ENCODE data around the gene SPACA7.

SPACA7 gene

GRCh38 chr13:112376050-112376681, at the start of gene SPACA7:
TSS of gene SPACA7 (plus strand) at chr13:112376355. CDS start at chr13:112376386, 31 bp downstream.
- no peak for DNase-seq

GRCh38 chr13:112326821-112327370, 49.3 kb upstream of the SPACA7 start:
- DNase-seq, result no peak

GRCh38 chr13:112328936-112329335, 47.2 kb upstream of the SPACA7 start:
- no peak for DNase-seq

- no peak for DNase-seq
These were observed 46.8 kb upstream of the SPACA7 start for GRCh38 chr13:112329376-112329775.

- DNase-seq, result no peak
These were observed 46.1 kb upstream of the SPACA7 start for GRCh38 chr13:112330066-112330465.

GRCh38 chr13:112330479-112331381, 45.4 kb upstream of the SPACA7 start:
- DNase-seq, result no peak

- DNase-seq, result no peak
These were observed 44.5 kb upstream of the SPACA7 start for GRCh38 chr13:112331675-112332074.

GRCh38 chr13:112332727-112333126, 43.4 kb upstream of the SPACA7 start:
- DNase-seq, result no peak

- no peak for DNase-seq
These were observed 42.2 kb upstream of the SPACA7 start for GRCh38 chr13:112333756-112334543.

GRCh38 chr13:112335135-112335534, 41.0 kb upstream of the SPACA7 start:
- no peak for DNase-seq

- no peak for DNase-seq
These were observed 34.7 kb upstream of the SPACA7 start for GRCh38 chr13:112341446-112341845.

- DNase-seq, result no peak
These were observed 34.0 kb upstream of the SPACA7 start for GRCh38 chr13:112341976-112342735.

GRCh38 chr13:112342841-112343361, 33.3 kb upstream of the SPACA7 start:
- DNase-seq, result no peak

GRCh38 chr13:112343591-112343990, 32.6 kb upstream of the SPACA7 start:
- DNase-seq, result no peak

GRCh38 chr13:112345826-112346172, 30.4 kb upstream of the SPACA7 start:
- no peak for DNase-seq

- peak; percentile 84 to 92 for DNase-seq
These were observed 29.8 kb upstream of the SPACA7 start for GRCh38 chr13:112346173-112346898.

GRCh38 chr13:112346899-112347229, 29.3 kb upstream of the SPACA7 start:
- no peak for DNase-seq

- no peak for DNase-seq
These were observed 28.2 kb upstream of the SPACA7 start for GRCh38 chr13:112347986-112348385.

- no peak for DNase-seq
These were observed 27.4 kb upstream of the SPACA7 start for GRCh38 chr13:112348642-112349345.

GRCh38 chr13:112349681-112350080, 26.5 kb upstream of the SPACA7 start:
- no peak for DNase-seq

- peak; percentile 87 for DNase-seq
These were observed 25.9 kb upstream of the SPACA7 start for GRCh38 chr13:112350300-112350699.

Measured in NCI-H187 (cell line).